HG03045 (cell line): ENCODE measurements around the gene DNASE1.
"Not testable (repeated sequence)": the region's sequence is repeated elsewhere in the genome, so short reads cannot be mapped to it uniquely, and the experiment has no call there.

ENCODE experiments used
- ATAC-seq: cut with Tn5 transposase; IDR thresholded peaks from one replicate; pipeline ENCODE4 v1.9.1; 2021; ENCODE audit warnings: mild to moderate bottlenecking, moderate library complexity; ENCODE audit not compliant: unreplicated experiment

Gene DNASE1

DNA sequence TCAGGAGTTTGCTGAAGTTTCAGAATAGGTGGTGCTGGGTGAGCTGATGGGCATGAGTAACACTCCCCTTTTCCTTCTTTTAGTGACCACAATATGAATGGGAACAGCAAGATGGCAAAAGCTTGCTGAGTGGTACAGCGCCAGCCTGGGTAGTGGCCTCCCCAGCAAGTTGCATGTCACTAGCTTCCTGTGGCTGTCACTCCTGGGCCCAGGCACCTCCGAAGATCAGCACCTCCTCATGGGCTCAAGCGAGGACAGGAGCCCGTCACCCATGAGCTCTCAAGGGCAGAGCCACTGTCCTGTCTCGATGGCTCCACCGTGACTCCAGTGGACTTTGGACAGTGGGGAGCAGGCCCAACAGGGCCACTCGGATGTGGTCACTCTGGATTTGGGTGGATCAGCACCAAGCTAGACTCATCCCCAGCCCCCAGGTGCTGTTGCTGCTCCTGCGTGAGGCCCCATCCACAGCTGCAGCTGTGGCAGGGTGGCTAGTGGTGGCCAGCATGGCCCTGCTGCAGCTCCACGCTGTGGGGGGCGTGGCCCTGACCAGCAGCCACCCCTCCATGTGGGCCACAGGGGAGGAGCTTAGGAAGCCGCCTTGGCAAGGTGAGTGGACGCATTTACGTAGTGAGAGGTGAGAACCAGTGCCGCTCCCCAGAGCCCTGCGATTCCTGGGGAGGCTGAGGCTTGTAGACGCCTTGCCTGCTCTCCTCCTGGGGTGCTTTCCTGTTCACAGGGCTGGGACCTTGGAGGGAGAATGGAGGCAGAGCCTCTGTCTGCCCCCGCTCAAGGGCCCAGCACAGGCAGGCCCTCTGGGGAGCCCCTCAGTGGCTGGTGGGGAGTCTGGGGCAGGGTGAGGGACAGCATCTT lies 13.6 kb upstream of the DNASE1 start:
- ATAC-seq, result no peak

DNA sequence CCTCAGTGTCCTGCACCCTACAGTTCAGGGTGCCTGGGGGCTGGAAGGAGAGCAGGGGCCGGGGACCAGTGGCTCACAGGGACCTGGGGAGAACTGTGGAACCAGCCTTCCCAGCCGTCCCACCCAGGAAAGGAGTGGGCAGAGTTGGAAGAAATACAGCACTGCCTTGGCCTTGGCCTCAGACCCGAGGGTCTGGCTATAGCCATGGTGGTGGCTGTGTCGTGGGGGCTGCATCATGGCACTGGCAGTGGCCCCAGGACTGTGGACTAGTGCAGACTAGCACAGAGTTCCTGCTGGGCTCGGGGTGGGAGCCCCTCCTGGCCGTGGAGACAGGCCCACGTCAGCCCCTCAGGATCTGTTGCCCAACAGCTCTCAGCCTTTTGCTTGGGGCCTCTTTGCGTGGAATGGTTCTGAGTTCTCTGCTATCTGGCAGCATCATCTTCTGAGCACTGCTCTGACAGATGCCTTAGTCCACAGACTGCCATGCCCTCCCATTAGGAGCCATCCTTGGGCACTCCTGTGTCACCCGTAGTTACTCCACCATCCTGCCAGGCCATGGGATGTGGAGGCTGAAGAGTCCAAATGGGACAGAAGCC lies 12.6 kb upstream of the DNASE1 start:
- ATAC-seq, result no peak

DNA sequence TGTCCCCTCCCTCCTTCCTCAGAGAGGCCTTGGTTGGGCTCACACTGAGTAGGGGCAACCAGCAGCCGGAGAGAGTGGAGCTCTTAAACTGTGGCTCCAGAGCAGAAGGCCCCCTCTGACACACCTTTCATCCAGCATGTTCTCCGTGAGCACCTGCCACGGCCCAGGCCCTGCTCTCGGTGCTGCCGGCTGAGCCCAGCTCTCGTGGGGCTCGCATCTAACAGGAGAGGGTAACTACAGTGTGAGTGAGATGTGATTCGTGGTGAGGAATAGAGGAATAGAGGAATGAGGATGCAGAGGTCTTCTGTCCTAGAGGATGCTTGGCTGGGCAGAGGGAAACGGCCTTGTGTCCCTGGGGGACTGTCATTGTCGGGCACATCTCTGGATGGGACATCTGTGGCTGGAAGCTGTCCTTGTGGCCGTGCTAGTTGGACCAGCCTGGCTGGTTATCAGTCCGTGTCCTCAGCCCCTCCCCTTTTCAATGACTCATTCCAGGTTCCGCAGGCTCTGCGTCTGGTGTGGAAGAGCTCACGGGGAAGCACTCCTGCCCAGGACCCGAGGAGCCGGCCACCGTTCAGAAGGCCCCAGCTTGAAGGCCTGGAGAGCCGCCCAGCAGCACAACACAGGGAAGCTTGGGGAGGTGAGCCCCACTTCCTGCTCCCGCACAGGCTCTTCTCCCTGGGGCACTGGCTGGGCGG lies 11.9 kb upstream of the DNASE1 start:
- no peak for ATAC-seq

DNA sequence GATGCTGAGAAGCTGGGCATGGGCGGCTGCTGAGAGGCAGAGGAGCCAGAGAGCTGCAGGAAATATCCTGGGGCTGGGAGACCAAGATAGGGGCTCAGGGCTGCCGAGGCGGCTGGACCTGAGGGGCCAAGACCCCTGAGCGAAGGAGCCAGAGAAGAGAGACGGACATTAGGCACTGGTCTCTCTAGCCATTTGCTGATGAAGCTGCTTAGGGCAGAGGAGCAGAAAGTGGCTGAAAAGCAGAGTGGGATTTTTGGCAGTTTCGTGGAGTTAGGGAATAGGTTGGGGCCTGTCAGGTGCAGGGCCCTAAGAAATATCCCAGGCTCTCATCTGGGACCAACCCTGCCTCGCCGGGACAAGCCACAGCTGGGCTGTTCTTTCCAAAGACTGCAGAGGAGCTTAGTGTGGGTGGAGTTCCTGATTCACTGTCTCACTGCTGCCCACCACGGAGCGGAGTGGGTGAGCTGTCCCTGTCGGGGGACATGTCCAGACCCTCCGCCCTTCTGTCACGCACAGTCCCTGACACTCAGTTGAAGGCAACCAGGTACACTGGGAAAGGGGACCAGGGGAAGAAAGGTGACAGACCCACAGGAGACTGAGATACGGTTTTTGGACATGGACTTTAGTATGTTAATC lies 11.3 kb upstream of the DNASE1 start:
- ATAC-seq, result no peak

DNA sequence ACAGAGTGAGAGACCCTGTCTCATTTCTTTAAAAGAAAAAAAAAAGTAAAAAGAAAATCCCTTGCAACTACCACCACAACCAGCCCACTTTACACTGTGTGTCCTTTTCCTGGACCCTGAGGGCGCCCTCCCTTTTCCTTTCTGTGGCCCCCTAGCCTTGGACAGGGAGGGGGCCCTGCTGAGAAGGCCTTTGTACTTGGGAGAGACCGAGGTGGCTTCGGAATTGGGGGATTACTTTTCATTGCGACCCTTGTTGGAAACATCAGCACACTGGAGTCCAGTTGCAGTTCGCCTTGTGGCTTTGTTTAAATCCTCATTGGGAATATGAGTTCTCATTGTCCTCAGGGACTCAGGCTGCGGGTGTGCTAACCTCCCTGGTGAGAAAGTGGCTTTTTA lies 9.4 kb upstream of the DNASE1 start:
- no peak for ATAC-seq

DNA sequence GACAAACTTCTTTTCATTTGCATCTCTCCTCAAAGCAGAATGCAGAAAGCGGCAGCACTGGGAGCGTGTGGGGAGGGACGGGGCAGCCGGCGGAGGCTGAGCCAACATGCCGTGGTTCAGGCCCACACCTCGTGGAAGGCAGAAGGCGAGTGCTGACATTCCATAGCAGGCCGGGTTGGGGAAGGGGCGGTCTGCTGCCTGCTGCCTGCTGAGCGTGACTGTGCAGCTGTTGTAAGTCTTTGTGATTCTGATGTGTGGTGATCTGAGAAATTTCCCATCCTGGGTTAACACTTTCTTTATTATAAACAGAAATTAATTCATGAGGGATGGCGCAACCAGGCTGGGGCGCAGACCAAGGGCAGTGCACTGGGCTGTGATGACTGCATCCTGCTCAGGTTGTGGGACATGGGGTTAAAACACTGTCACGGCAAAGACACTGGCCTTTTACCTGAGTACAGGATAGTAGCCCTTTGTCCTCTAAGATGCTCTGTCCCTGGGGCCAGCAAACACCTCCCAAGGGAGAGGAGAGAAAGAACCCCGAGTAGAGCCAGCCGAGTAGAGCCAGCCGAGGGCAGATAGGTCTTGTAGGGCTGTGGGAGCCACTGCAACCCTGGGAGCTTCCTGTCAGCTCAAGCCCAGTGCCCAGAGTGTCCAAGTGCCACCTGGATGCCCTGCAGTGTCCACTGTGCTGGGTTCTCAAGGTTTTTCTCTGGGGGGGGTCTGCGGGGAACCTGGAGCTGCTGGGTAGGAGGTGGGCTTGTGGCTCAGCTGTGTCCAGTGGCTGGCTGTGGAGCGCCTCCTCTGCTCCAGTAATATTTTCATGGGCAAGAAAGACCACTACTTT lies 8.8 kb upstream of the DNASE1 start:
- ATAC-seq, result no peak

DNA sequence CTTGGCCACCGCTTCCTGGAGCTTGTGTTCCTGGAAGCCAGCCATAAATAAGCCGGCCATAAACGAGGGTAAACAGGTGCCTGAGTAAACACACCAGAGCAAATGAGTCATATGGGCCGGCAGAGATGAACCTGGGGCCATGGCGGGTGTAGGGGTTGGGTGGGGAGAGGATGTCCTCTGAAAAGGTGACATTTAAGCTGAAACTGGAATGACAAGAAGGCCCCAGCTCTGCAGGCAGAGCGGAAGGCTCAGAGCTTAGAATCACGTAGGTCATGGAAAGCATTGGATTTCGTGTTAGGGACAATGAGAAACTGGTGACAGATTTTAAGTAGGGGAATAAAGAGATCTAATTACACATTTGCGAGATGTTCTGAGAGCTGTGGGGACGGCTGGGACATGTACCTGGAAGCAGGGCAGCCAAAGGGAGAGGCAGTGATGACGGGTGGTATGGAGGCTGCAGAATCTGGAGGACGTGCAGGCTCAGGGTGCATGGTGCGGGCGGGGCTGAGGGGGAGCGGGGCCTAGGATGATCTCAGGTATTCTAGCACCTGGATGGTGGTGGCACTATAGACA lies 8.1 kb upstream of the DNASE1 start:
- ATAC-seq, result no peak

DNA sequence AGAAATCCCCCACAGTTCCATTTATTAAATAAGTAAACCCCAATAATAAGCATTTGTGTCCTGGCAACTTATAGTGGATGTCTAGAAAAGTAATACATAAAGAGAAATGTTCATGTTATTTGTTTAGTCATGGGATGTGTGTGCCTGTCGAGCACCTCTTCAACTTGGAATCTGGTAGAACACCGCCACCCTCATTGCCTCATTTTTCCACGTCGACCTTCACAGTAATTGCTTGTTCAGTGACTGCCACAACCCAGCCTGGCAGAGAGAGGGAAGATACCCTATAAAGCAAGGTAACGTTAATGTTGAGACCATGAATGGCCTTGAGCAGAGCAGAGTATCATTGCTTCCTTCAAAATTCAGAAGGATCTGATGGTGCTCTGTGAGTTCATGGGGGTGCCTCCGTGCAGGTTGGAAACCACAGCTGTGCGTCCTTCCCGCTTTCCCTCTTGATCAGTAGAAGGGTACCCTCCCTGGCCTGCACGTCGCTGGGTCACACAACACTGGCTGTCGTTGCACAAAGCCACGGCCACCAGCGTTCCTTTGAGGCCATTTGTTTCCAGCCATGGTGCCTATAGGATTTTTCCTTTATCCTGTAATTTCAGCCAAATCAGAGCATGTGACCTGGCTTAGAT lies 3.7 kb upstream of the DNASE1 start:
- no peak for ATAC-seq

DNA sequence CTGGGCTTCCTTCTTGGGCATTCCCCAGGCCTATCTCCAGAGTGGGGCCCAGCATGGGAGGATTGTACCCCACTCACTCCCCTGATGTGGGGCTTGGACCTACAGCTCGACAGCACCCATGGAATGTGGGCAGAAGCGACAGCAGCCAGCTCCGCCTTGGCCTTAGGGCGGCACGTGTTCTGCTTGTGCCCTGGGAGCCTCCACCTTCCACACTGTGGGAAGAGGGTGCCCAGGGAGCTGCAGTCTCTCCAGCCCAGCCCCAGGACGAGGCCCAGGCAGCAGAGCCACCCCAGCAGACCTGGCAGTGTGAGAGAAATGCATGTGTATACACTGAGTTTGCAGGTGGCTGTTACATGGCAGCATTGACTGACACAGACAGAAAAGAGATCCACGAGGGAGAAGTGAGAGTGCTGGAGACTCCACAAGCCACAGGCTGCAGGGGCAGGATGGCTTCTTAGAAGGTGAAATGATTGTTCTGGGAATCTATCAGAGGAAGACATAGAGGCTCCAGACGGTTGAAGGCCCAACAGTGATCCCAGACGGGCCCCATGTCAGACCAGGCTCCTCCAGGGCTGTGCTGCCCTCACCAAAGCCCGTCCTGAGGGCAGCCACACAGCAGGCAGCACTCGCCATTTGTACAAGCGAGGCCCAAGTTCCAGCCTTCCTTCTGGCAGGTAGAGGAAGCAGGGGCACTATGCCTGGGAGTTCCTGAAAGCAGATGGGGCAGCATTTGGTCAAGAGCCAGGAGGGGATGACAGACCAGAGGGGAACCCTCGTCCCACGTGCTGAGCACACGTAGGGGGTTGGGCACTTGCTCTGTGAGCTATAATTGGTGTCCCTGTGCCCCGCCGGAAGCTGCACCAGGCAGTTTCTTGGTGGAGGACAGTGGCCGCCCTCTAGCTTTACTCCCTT lies 2.8 kb upstream of the DNASE1 start:
- ATAC-seq, result no peak

DNA sequence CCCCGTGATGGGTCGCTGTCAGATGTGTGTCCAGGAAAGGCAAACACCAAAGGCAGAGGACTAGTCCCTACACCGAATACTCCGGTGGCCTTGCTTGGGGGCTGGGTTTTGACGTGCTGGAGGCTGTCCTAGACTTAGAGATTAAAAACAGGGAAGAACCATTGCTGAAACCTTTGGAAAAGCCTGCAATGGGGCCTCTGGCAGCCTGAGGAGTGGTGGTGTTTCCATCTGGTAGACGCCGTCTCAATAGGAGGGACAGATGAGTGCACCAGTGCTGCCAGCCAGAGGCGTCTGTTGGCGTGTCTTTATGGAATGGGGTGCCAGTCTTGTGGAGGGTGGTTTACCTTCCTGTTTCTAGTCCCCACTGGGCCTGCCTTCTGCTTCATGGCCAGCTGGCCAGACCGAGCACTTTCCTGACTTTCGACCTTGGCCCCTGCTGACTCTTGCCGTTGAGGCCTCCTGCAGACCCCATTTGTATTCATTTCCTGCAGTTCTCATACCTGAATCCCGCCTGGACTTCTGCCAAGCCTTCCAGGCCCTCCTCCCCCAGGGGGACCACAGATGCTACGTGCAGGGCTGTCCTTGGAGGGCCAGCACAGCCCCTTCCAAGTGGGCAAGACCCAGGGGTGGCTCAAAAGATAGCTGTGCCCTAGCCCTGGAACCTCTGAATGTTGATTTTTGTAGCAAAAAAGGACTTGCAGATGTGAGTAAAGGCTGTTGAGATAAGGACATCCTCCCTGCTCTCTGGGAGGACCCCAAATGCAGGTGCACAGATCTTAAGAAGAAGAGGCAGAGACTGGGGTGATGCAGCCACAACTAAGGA lies 1.9 kb upstream of the DNASE1 start:
- no peak for ATAC-seq

DNA sequence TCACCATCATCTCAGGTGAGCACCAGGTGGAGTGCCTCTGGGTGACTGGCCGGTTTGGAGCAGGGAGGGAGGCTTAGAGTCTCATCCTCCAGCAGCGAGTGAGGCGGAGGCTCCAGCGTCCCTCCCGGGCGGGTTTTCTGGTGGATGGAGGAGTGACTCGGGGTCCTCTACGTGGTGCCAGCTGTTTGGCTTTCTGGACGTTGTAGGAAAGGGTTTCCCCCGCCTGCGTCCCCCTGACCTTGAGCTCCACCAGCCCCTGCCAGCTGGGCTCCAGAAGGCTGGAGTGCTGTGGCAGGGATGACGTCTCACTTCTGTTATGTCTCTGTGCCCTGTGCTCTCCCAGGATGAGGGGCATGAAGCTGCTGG lies 522 bp downstream of the DNASE1 start:
- no peak for ATAC-seq

DNA sequence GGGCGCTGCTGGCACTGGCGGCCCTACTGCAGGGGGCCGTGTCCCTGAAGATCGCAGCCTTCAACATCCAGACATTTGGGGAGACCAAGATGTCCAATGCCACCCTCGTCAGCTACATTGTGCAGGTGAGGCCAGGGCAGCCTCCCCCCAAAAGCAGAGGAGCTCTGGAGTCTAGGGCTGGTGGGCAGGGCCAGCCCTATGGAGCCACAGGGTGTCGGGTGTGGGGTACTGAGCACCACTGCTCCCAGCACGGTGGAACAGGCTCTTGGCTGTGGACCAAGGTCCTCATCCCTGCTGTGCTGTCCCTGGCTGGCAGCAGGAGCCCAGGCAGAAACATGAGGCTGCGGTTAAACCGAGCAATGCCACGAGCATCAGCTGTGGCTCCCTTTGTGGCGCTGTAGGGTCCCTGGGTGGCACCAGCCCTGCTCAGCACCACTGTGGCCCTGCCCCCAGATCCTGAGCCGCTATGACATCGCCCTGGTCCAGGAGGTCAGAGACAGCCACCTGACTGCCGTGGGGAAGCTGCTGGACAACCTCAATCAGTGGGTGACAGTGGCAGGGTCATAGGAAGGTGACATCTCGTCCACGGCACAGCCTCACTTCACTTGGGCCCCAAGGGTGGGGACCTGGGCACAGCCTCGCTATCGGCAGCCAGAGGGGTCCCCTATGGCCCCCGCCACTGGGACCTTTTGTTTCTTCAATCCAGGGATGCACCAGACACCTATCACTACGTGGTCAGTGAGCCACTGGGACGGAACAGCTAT lies 1.1 kb downstream of the DNASE1 start:
- ATAC-seq, result no peak

DNA sequence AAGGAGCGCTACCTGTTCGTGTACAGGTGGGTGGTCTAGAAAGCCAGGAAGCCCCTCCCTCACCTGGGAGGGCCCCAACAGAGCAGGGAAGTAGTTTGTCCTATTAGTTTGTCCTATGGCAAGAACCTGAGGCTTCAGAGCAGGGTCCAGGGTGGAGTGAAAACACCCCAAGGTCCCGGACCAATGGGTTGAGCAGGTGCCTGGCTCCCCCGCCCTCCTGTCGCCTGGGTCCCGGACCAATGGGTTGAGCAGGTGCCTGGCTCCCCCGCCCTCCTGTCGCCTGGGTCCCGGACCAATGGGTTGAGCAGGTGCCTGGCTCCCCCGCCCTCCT lies 1.6 kb downstream of the DNASE1 start:
- not testable (repeated sequence) for ATAC-seq

DNA sequence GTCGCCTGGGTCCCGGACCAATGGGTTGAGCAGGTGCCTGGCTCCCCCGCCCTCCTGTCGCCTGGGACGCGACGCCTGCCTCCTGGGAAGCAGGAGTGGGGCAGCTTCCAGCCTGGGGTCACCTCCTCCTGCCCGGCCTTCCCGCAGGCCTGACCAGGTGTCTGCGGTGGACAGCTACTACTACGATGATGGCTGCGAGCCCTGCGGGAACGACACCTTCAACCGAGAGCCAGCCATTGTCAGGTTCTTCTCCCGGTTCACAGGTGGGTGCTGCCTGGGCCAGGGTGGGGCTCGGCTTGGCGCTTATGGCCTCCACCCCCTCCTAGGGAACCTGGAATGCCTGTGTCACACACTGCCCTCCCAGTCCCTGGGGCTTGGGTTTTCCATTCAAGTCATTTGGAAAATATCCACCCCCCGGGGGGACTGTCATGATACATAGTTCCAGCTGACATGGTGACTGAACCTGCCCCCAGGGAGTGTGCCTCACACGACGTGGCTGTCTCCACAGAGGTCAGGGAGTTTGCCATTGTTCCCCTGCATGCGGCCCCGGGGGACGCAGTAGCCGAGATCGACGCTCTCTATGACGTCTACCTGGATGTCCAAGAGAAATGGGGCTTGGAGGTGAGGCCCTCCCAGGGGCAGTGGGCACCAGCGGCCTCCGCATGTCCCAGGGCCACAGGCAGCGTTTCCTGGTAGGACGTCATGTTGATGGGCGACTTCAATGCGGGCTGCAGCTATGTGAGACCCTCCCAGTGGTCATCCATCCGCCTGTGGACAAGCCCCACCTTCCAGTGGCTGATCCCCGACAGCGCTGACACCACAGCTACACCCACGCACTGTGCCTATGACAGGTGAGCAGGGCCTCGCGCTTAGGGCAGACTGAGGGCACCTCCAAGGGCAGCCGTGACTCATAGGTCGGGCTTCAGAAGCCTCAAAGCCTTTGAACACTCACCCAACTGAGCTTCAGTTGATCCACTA lies 2.3 kb downstream of the DNASE1 start:
- ATAC-seq, result no peak

DNA sequence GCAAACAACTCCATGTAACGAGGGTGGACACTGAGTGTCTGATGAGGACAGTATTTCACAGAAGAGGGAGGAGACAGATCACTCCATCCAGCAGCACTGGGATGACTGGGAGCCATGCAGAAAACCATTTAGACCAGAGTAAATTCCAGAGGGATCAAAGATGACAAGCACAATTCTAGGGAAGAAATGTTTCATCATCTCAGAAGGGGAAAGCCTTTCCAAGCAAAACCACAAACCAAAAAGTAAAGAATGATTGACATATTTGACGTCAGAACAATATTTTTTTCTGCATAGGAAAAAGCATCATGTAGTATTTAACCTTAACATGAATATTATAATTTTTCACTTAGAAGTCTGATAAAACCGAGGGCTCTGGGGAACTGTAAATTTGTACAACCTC lies 4.8 kb downstream of the DNASE1 start:
- no peak for ATAC-seq

DNA sequence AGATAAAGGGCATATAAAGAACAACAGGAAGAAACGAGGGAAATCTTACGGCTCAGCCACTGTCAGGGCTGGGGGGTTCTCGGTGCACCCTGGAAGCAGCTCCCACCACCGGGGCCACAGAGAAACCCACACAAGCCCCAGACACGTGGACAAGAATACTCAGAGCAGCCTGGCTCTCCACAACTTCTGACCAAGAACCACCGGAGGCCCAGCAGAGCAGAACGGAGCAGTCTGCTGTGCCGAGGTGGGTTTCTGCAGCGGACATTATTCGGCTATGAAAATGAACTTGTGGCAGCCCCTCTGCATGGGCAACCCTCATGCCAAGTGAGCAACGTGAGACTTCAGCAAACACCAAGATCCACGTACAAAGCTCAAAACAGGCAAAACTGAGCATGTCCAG lies 6.8 kb downstream of the DNASE1 start:
- no peak for ATAC-seq
